H1 (cell line): ENCODE measurements around the gene SLC25A31. TPM values are rescaled to one million over a fixed set of nuclear protein-coding genes. Genes with fewer than 3 reads are reported as not detected.

Experiments
- CTCF ChIA-PET: fragments of 300-600 bp; sonication (Branson Sonifier 250); formaldehyde crosslinking; loops from one replicate; lab custom pipeline; 2021; ENCODE audit not compliant: partially characterized antibody; lab: Charles Lee
- POLR2A ChIA-PET: fragments of 300-600 bp; sonication (Branson Sonifier 250); formaldehyde crosslinking; loops from one replicate; lab custom pipeline; 2021; ENCODE audit warnings: inconsistent platforms; ENCODE audit not compliant: partially characterized antibody; lab: Charles Lee
- DNase-seq, 2 experiments: peaks; one replicate each; pipeline versions ENCODE4 v3.0.0 to v3.0.0-alpha.2; 2010 to 2022; ENCODE audit warnings: low spot score in 2 of 2, low read depth in 1 of 2, mixed read lengths in 1 of 2
- FAIRE-seq: peaks from 2 replicates; lab custom pipeline; 2011; peaks lifted over from hg19 to GRCh38; lab: Jason Lieb, UNC
- H2AFZ ChIP-seq: 2 replicates; pipeline ENCODE4 v1.8.1; 2012; ENCODE audit warnings: low read length, inconsistent platforms
- H2AK5ac ChIP-seq: 2 replicates; pipeline ENCODE4 v1.6.1; 2013; ENCODE audit warnings: low read depth, low read length
- H2BK120ac ChIP-seq: replicated peaks from 2 replicates; pipeline ENCODE3; 2013; ENCODE audit warnings: low read depth, low read length, inconsistent platforms
- H2BK12ac ChIP-seq: 2 replicates; pipeline ENCODE4 v1.6.1; 2013; ENCODE audit warnings: low read depth, low read length
- H2BK15ac ChIP-seq: 2 replicates; pipeline ENCODE4 v1.6.1; 2013; ENCODE audit warnings: low read length
- H2BK20ac ChIP-seq: 2 replicates; pipeline ENCODE4 v1.6.1; 2013; ENCODE audit warnings: low read length
- H2BK5ac ChIP-seq: 2 replicates; pipeline ENCODE4 v1.6.1; 2013; ENCODE audit warnings: low read depth, low read length
- H3K14ac ChIP-seq: 2 replicates; pipeline ENCODE4 v1.6.1; 2013; ENCODE audit warnings: inconsistent platforms; ENCODE audit not compliant: insufficient read length
- H3K18ac ChIP-seq: 2 replicates; pipeline ENCODE4 v1.6.1; 2013; ENCODE audit warnings: low read length; ENCODE audit errors: extremely low read depth
- H3K23ac ChIP-seq: 2 replicates; pipeline ENCODE4 v1.6.1; 2013; ENCODE audit warnings: inconsistent platforms; ENCODE audit not compliant: insufficient read length
- H3K23me2 ChIP-seq: 2 replicates; pipeline ENCODE4 v1.6.1; 2013; ENCODE audit warnings: low read depth, low read length
- H3K27ac ChIP-seq: 2 replicates; pipeline ENCODE4 v1.6.1; 2011; ENCODE audit warnings: low read depth, low read length, inconsistent platforms
- H3K27me3 ChIP-seq, 4 experiments: replicated peaks in 1 of 4; 1 replicate in 1 of 4; 2 replicates in 3 of 4; pipeline versions ENCODE4 v1.6.1 to v1.8.1; 2011 to 2013; ENCODE audit warnings: low read length in 3 of 4, mild to moderate bottlenecking in 3 of 4, inconsistent platforms in 2 of 4, mixed read lengths in 2 of 4, moderate library complexity in 1 of 4; ENCODE audit not compliant: control insufficient read depth in 3 of 4, insufficient read depth in 3 of 4; ENCODE audit errors: extremely low read depth in 1 of 4
- H3K36me3 ChIP-seq, 4 experiments: 2 replicates each; pipeline versions ENCODE4 v1.6.1 to v1.8.1; 2011 to 2013; ENCODE audit warnings: mild to moderate bottlenecking in 4 of 4, low read length in 3 of 4, moderate library complexity in 2 of 4, control low read depth in 1 of 4, inconsistent platforms in 1 of 4; ENCODE audit not compliant: insufficient read depth in 4 of 4, control insufficient read depth in 2 of 4
- H3K4ac ChIP-seq: replicated peaks from 2 replicates; pipeline ENCODE3; 2013; ENCODE audit warnings: low read length, low read depth, mixed read lengths, inconsistent platforms; ENCODE audit not compliant: insufficient read length
- H3K4me1 ChIP-seq, 4 experiments: replicated peaks in 1 of 4; 1 replicate in 1 of 4; 2 replicates in 3 of 4; pipeline versions ENCODE4 v1.6.1 to v1.8.1; 2011 to 2013; ENCODE audit warnings: low read length in 3 of 4, inconsistent platforms in 2 of 4, mixed read lengths in 1 of 4; ENCODE audit not compliant: insufficient read depth in 4 of 4, control insufficient read depth in 3 of 4
- H3K4me2 ChIP-seq, 2 experiments: 2 replicates each; pipeline versions ENCODE4 v1.6.1 to v1.8.1; 2011 to 2013; ENCODE audit warnings: low read depth in 2 of 2, low read length in 2 of 2, control low read depth in 1 of 2, inconsistent platforms in 1 of 2, mild to moderate bottlenecking in 1 of 2; ENCODE audit not compliant: insufficient read depth in 1 of 2
- H3K4me3 ChIP-seq, 4 experiments: fragments of 200-600, 300-600 bp in 1 of 4; sonication (generic), shearing (Covaris generic), sonication (Bioruptor Twin) in 1 of 4; 2 replicates each; pipeline versions ENCODE4 v1.5.1 to v1.8.1; 2011 to 2016; ENCODE audit warnings: low read length in 4 of 4, low read depth in 3 of 4, control low read depth in 2 of 4, inconsistent platforms in 2 of 4, mild to moderate bottlenecking in 2 of 4, mixed read lengths in 1 of 4, moderate library complexity in 1 of 4; ENCODE audit not compliant: insufficient read depth in 2 of 4; ENCODE audit errors: extremely low read depth in 1 of 4
- H3K56ac ChIP-seq: replicated peaks from 2 replicates; pipeline ENCODE3; 2013; ENCODE audit warnings: low read depth, mild to moderate bottlenecking, mixed read lengths, low read length, inconsistent platforms; ENCODE audit not compliant: insufficient read length
- H3K79me1 ChIP-seq: 2 replicates; pipeline ENCODE4 v1.6.1; 2013; ENCODE audit warnings: low read depth, low read length, control low read depth
- H3K79me2 ChIP-seq, 2 experiments: 2 replicates each; pipeline versions ENCODE4 v1.6.1 to v1.8.1; 2012 to 2013; ENCODE audit warnings: low read length in 2 of 2, mild to moderate bottlenecking in 2 of 2, inconsistent platforms in 1 of 2; ENCODE audit not compliant: insufficient read depth in 2 of 2, control insufficient read depth in 1 of 2
- H3K9ac ChIP-seq, 4 experiments: replicated peaks in 1 of 4; 1 replicate in 1 of 4; 2 replicates in 3 of 4; pipeline versions ENCODE4 v1.6.1 to v1.8.1; 2011 to 2013; ENCODE audit warnings: low read depth in 3 of 4, low read length in 3 of 4, control low read depth in 2 of 4, mild to moderate bottlenecking in 2 of 4, moderate library complexity in 2 of 4, inconsistent platforms in 1 of 4; ENCODE audit errors: extremely low read depth in 1 of 4
- H3K9me3 ChIP-seq, 2 experiments: 2 replicates each; pipeline versions ENCODE4 v1.6.1 to v1.8.1; 2012 to 2013; ENCODE audit warnings: mild to moderate bottlenecking in 2 of 2, moderate library complexity in 2 of 2, control low read depth in 1 of 2, inconsistent platforms in 1 of 2, low read depth in 1 of 2, low read length in 1 of 2, mixed read lengths in 1 of 2; ENCODE audit not compliant: insufficient read depth in 2 of 2
- H4K20me1 ChIP-seq, 2 experiments: replicated peaks in 1 of 2; 2 replicates each; pipeline versions ENCODE3 to v1.8.1; 2011 to 2013; ENCODE audit warnings: inconsistent platforms in 2 of 2, low read length in 2 of 2, mild to moderate bottlenecking in 1 of 2; ENCODE audit not compliant: insufficient read depth in 2 of 2, control insufficient read depth in 1 of 2
- H4K5ac ChIP-seq: 2 replicates; pipeline ENCODE4 v1.6.1; 2013; ENCODE audit warnings: low read length, low read depth, mixed read lengths, inconsistent platforms; ENCODE audit not compliant: insufficient read length
- H4K8ac ChIP-seq: 2 replicates; pipeline ENCODE4 v1.8.0; 2013; ENCODE audit warnings: mild to moderate bottlenecking, moderate library complexity, low read length, inconsistent platforms; ENCODE audit not compliant: insufficient read depth; ENCODE audit errors: extremely low read depth
- H4K91ac ChIP-seq: replicated peaks from 2 replicates; pipeline ENCODE3; 2013; ENCODE audit warnings: low read length, mixed read lengths, inconsistent platforms; ENCODE audit not compliant: insufficient read length
- ATF3 ChIP-seq: IDR thresholded peaks from 2 replicates; pipeline ENCODE4 v1.6.1; 2011; ENCODE audit warnings: low read depth, mild to moderate bottlenecking, low read length; ENCODE audit not compliant: insufficient read depth
- BCL11A ChIP-seq, 2 experiments: IDR thresholded peaks; one replicate each; pipeline ENCODE4 v1.6.1; 2011; ENCODE audit warnings: low read depth in 2 of 2, low read length in 2 of 2, mild to moderate bottlenecking in 2 of 2
- BRCA1 ChIP-seq: IDR thresholded peaks from 2 replicates; pipeline ENCODE4 v1.6.1; 2012; ENCODE audit warnings: low read depth, low read length, improper control_type of control experiment
- CBX8 ChIP-seq: fragments of 300-800, 300-1000 bp; sonication (generic); IDR thresholded peaks from 2 replicates; pipeline ENCODE4 v1.7.1; 2016; ENCODE audit warnings: low read depth, low read length, borderline replicate concordance
- CEBPB ChIP-seq: IDR thresholded peaks from 2 replicates; pipeline ENCODE4 v1.6.1; 2012; ENCODE audit warnings: low read depth, low read length
- CHD2 ChIP-seq: IDR thresholded peaks from 2 replicates; pipeline ENCODE4 v1.6.1; 2012; ENCODE audit warnings: low read length, improper control_type of control experiment
- GTF2F1 ChIP-seq: IDR thresholded peaks from 2 replicates; pipeline ENCODE4 v1.6.1; 2012; ENCODE audit warnings: low read depth, low read length, improper control_type of control experiment, borderline replicate concordance
- MAFK ChIP-seq: IDR thresholded peaks from 2 replicates; pipeline ENCODE4 v1.6.1; 2012; ENCODE audit warnings: low read depth, mild to moderate bottlenecking, improper control_type of control experiment, low read length
- POU5F1 ChIP-seq: IDR thresholded peaks from 2 replicates; pipeline ENCODE4 v1.6.1; 2011; ENCODE audit warnings: low read depth, mild to moderate bottlenecking, low read length, moderate library complexity
- RNF2 ChIP-seq: fragments of 200-900, 300-1000 bp; sonication (generic); IDR thresholded peaks from 2 replicates; pipeline ENCODE4 v1.7.1; 2016; ENCODE audit warnings: borderline replicate concordance, low read depth, mild to moderate bottlenecking, antibody characterized with exemption, low read length; ENCODE audit not compliant: poor library complexity, severe bottlenecking; ENCODE audit errors: missing control alignments
- RXRA ChIP-seq: IDR thresholded peaks from 2 replicates; pipeline ENCODE4 v1.6.1; 2011; ENCODE audit warnings: low read depth, mild to moderate bottlenecking, low read length, moderate library complexity; ENCODE audit not compliant: insufficient read depth
- SAP30 ChIP-seq: fragments of 300-600 bp; sonication (generic); IDR thresholded peaks from 2 replicates; pipeline ENCODE4 v1.7.1; 2012; ENCODE audit warnings: low read length, moderate library complexity, mild to moderate bottlenecking, inconsistent platforms; ENCODE audit not compliant: insufficient read depth, insufficient replicate concordance
- SIN3A ChIP-seq, 2 experiments: IDR thresholded peaks in 1 of 2; conservative IDR thresholded peaks in 1 of 2; 2 replicates each; pipeline ENCODE4 v1.6.1; 2011 to 2012; ENCODE audit warnings: low read length in 2 of 2, improper control_type of control experiment in 1 of 2, low read depth in 1 of 2, mild to moderate bottlenecking in 1 of 2
- SRF ChIP-seq: IDR thresholded peaks from 2 replicates; pipeline ENCODE4 v1.6.1; 2011; ENCODE audit warnings: mild to moderate bottlenecking, low read depth, low read length, moderate library complexity
- WGBS, 2 experiments: shearing (Covaris generic) in 1 of 2; methylation state at CpG; one replicate each; pipeline versions ENCODE4 v1.1.6 to v1.1.7; 2013 to 2015; ENCODE audit warnings: low lambda C conversion rate in 2 of 2, mixed read lengths in 2 of 2, inconsistent platforms in 1 of 2, low coverage in 1 of 2, missing lambda C conversion rate in 1 of 2; ENCODE audit not compliant: insufficient replicate concordance in 2 of 2, insufficient coverage in 1 of 2, insufficient read length in 1 of 2; ENCODE audit errors: extremely low coverage in 1 of 2, missing lambda C conversion rate in 1 of 2; 5-methylcytosine and 5-hydroxymethylcytosine counted together
- polyA plus RNA-seq, 7 experiments: library from polyadenylated mRNA; depleted of rRNA in 3 of 7; stranded (reverse) in 5 of 7; unstranded in 2 of 7; fragments of >200 nt in 5 of 7; fragments of 200-250 nt in 2 of 7; gene quantifications; 1 replicate in 5 of 7; 2 replicates in 1 of 7; 4 replicates in 1 of 7; pipeline versions ENCODE4 v1.2.1 to v1.2.3, GENCODE V29; 2011 to 2013; ENCODE audit warnings: missing spikeins in 2 of 7, mixed read lengths in 2 of 7
- total RNA-seq: library from RNA; stranded (reverse); fragmentation: NEBNext Ultra II Directional; extraction: Animal tissue kit (Norgen Biotek cat#: 25700); gene quantifications from 2 replicates; pipeline ENCODE4 v1.2.1, GENCODE V29; 2021

SLC25A31 gene
- total and polyA plus RNA-seq, 2 of the 8 experiments (the other 6 are each of a cell fraction or from before 2014, with no cell fraction given): not detected

- H3K4me3 ChIP-seq: no peak overlapping the region
- 91% methylated on average over 7 of the region's 7 CpGs; no CpG with 5 or more reads in 1 of the 2 experiments for WGBS, 2 experiments
- H3K23me2 ChIP-seq: no peaks in the 10 kb centered on the region
- no peak overlapping the region for H3K4ac ChIP-seq
- FAIRE-seq: no peak
- no peak overlapping the region for H2BK15ac ChIP-seq
- no peak overlapping the region for H2BK12ac ChIP-seq
- H2AK5ac ChIP-seq: no peak overlapping the region
- ChIA-PET CTCF (interaction anchor here (1.8 kb wide), 1 partner anchor 100 kb away, joined by 4 read pairs; no protein-coding TSS in a partner anchor), POLR2A (no interaction called here)
- H3K36me3 ChIP-seq: peaks cover 0 to 6% (median 0%) of the 10 kb centered on the region in 4 experiments; a peak in 2 of 8 replicates
- no peak overlapping the region for H4K8ac ChIP-seq
- no peak overlapping the region for H2BK5ac ChIP-seq
- H2BK120ac ChIP-seq: no peak overlapping the region
- H4K91ac ChIP-seq: no peak overlapping the region
- no peak for DNase-seq
- no peak overlapping the region for H3K56ac ChIP-seq
- H3K79me1 ChIP-seq: no peaks in the 10 kb centered on the region
- no peak overlapping the region for H2AFZ ChIP-seq
- no peak overlapping the region for H3K27ac ChIP-seq
- H3K9me3 ChIP-seq: no peaks in the 10 kb centered on the region
- no peak overlapping the region for H3K23ac ChIP-seq
- H4K20me1 ChIP-seq: peaks cover 0 to 2% of the 10 kb centered on the region in 2 experiments
- H3K14ac ChIP-seq: no peak overlapping the region
- H3K27me3 ChIP-seq: no peaks in the 10 kb centered on the region
- H3K4me1 ChIP-seq: no peaks in the 10 kb centered on the region
- no peak overlapping the region for H3K18ac ChIP-seq
- no peaks in the 10 kb centered on the region for H3K79me2 ChIP-seq
- no peak overlapping the region for H4K5ac ChIP-seq
- no peak overlapping the region for H2BK20ac ChIP-seq
- no peak overlapping the region for H3K9ac ChIP-seq
- H3K4me2 ChIP-seq: no peak overlapping the region
- no peak for TF ChIP-seq POU5F1
- no peak for TF ChIP-seq RNF2
- no peak for TF ChIP-seq RXRA
- no peak for TF ChIP-seq SRF
- no peak for TF ChIP-seq SAP30
- no peak for TF ChIP-seq GTF2F1
- no peak for TF ChIP-seq SIN3A (conservative IDR thresholded peaks at IDR 0.05 in 1 of 2, IDR thresholded peaks at IDR 0.05 in 1 of 2; ENCODE audit: low read depth in 1 of 2, low read length in 2 of 2)
- TF ChIP-seq CBX8: no peak
- no peak for TF ChIP-seq BRCA1
- no peak for TF ChIP-seq MAFK
- TF ChIP-seq CEBPB: no peak
- no peak for TF ChIP-seq ATF3
- no peak for TF ChIP-seq BCL11A (IDR thresholded peaks at IDR 0.05; ENCODE audit: low read depth in 2 of 2, low read length in 2 of 2)
- TF ChIP-seq CHD2: no peak
Observed at GRCh38 chr4:127687580-127687979, 42.6 kb upstream of the SLC25A31 start.
